Brain pericyte (primary cell): Measurements from ENCODE around the gene STARD7.

ENCODE experiments used
- DNase-seq: peaks from one replicate; pipeline ENCODE4 v3.0.0-alpha.2; 2012; ENCODE audit warnings: low read depth, low spot score

STARD7 gene

GRCh38 chr2:96136129-96136720 lies 72.4 kb downstream of the STARD7 start:
- no peak for DNase-seq

GRCh38 chr2:96135621-96136020 lies 73.0 kb downstream of the STARD7 start:
- DNase-seq, result no peak

- DNase-seq, result no peak
Measured at GRCh38 chr2:96135171-96135570, 73.5 kb downstream of the STARD7 start.
